HG02943 (cell line): ENCODE measurements around the gene KANK3.
"Not testable (repeated sequence)": the region's sequence is repeated elsewhere in the genome, so short reads cannot be mapped to it uniquely, and the experiment has no call there.

Source experiments
- ATAC-seq: cut with Tn5 transposase; IDR thresholded peaks from one replicate; pipeline ENCODE4 v1.9.1; 2021; ENCODE audit warnings: mild to moderate bottlenecking, low read depth, moderate library complexity; ENCODE audit not compliant: unreplicated experiment

Gene KANK3

DNA sequence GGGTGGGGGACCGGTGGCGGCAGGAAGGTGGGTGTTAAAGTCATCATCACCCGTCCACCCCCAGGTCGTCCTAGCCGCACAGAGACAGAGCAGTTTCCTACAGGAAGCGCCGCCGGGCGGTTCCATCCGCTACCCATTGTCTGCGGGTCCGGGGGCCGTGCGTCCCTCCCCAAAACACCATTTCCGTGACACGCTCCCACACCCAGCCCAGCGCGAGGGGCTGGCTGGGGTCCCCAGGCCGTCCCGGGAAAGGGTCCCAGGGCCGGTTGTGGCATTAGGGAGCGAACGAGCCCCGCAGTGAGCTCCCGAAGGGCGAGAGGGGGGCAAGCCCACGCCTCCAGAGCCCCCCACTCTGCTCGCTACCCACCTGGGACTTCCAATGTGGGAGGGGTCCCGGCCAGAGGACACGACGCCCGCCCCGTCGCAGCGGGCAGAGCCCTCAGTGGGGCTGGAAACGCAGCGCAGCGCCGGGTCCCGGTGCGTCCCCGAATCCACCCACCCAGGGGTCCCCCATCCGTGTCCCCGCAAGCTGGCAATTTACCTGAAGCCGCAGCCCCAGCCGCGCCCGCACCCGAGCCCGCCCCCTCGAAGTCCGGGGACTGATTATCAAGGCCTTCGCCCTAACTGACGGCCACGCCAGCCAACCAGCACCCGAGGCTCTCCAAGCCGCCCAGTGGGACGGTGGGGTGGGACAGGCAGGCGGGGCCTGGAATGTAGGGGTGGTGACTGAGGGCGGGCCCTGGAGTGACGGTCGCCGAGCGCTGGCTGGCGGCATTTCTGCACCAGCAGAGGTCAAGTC lies at the start of gene KANK3:
KANK3 (minus strand) TSS at position 579 of the 799 bp plus-strand sequence. CDS start 5,434 bp downstream, outside the sequence.
- no peak for ATAC-seq

DNA sequence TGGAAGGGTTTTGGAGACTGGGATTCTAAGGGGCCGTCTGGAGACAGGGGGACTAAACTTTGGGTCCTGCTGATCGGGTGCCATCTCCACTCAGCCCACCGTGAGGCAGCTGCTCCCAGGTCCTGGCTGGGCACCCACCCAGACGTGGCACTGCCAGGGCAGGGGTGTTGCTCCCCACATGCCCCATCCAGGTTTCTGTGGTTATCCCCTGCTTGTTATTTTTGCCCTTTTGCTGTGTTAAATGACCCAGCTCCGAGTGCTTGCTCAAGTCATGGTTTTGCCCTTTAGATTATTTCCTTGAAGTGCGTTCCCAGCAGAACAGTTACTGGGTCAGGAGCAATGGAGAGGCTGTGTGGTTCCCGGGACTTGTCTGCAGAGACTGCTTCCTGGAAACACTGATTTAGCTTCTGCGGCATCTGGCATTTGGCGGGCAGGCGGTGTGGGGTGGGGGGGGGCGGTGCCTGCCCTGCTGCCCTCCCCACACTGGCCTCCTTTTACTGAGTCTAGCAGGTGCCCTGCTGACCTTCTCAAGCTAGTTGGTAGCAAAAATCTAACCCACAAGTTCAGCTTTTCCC lies 49.0 kb upstream of the KANK3 start:
- ATAC-seq: no peak

DNA sequence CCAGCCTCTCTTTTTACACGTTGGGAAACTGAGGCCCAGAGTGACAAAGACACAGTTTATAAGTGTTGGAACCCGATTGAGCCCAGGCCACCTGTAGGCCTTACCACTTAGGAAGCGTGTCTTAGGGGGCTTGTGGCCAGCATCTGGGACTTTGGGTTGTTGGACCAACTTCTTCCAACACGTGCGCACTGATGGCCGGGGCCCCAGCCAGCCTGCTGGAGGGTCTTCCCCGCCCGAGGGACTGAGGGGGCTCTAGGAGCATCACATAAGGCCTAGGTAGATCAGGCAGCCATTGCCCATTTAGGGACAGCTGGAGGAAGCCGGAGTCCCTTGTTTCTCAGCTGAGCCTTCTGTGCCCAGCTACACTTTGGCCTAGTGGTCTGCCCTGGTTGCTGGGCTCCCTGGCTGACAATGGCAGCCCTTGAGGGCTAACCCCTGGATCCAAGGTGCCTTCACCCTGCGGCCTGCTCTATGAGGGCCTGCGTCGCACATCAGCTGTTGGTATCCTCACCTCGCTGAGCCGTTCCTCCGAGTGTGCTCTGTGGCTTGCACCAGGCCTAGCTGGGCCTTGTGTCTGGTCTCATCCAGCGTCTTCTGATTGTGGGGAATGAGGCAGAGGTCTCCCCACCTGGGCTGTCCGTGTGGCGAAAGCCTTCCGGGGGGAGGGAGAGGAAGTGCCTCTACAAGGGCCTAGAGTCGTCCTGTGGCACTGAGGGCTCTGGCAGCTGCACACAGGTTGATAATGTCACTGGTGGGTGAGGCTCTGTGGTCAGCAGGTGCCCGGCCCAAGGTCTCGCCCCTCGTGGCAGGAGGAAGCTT lies 48.3 kb upstream of the KANK3 start:
- no peak for ATAC-seq

DNA sequence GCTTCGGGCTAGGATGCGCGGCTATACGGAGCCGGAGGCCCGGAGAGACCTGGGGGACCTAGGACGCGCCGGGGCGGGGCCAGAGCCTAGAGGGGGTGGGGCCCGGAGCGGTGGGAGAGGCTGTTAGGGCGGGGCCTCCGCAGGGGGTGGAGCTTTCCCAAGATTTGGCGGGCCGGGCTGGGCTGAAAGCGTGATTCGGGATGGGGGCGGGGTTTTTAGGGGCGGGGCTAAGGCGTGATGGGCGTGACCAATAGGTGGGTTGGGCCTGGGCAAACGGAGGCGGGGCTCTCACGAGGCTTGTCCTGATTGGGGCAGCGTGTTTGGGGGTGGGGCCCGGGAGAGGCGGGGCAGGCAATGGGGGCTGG lies 47.5 kb upstream of the KANK3 start:
- peak; percentile 42 for ATAC-seq

DNA sequence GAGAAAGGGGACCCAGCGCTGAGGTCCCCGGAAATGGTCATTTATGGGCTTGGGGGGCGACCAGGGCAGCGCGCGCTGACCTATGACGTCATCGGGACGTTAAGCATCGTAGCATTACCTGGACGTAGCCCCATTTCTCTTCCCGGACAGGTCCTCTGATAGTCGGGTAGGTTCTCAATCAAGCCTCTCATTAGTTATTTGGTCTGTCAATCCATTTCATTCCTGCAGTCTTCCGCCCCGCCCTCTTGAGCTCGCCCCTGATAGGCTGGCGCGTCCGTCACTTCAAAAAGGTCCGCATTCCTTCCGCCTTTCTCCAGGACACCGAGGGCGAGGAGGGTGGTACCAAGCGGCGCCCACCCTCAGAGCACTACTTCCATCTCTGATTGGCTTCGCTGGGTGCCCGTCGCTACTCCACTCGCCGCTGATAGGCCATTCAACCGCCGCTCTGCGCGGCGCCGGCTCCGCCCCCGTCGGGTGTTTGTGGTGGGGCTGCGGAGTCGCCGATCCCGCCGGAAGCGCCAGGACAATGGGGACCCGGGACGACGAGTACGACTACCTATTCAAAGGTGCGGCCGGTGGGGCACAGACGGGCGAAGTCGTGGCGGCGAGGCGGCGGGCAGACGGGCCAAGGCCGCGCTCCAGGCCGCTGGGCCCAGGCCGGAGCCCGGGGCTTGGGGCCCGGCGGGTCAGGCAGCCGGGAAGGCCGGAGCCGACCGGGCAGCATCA lies 47.0 kb upstream of the KANK3 start, which contains the start of gene RAB11B:
RAB11B (plus strand) TSS at position 470 of the 726 bp plus-strand sequence; CDS start at position 527, 57 bp downstream.
- ATAC-seq: peak; percentile 91

DNA sequence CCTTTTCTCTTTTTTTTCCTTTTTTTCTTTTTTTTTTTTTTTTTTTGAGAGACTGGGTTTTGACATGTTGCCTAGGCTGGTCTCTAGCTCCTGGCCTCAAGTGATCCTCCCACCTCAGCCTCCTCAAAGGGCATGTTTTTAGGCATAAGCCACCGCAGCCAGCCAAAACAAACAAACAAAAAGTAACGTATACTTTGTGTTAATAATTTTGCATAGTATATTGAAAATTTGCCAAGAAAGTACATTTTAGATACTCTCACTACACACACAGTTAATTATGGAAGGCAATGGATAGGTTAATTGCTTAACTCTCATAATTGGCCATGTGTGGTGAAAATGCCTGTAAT lies 45.5 kb upstream of the KANK3 start:
- no peak for ATAC-seq

DNA sequence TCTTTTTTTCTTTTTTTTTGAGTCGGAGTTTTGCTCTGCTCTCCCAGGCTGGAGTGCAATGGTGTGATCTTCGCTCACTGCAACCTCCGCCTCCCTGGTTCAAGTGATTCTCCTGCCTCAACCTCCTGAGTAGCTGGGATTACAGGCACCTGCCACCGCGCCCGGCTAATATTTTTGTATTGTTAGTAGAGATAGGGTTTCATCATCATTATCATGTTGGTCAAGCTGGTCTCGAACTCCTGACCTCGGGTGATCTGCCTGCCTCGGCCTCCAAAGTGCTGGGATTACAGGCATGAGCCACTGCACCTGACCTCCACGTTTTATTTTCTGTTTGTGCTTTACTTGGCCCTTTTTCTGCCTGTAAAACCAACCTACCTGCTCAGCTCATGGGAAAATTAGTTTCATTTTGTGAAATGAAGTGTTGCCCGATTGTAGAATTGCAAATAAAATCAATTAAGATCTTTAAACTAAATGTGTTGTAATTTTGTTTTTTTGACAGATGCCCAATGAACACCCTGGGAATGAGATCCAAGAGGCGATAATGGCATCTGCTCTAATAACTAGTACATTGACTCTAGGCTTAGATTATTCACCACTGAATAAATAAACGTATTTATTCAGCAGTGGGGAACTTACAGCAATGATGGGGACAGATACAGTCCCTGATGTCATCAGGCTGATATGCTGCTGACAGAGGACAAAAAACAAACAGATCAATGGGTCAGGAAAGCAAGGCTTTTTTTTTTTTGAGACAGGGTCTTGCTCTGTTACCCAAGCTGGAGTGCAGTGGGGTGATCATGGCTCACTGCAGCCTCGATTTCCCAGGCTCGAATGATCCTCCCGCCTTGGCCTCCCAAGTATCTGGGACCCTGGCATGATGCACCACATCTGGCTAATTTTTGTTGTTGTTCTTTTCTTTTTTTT lies 44.9 kb upstream of the KANK3 start:
- no peak for ATAC-seq

DNA sequence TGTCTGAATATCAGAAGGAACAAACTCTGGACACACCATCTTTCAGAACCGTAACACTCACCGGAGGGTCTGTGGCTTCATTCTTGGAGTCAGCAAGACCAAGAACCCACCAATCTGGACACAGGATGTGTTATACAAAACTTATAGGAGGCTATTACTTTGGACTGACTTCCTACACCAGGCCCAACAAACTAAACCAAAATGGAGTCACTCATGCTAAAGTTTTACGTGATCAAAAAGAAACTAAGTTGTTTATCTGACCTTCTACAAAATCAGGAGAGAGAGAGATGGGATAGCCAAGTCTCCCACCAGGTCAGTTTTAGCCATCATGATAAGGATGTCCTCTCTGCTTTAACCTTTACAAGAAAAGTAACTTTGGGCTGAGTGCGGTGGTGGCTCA lies 43.9 kb upstream of the KANK3 start:
- ATAC-seq: no peak

DNA sequence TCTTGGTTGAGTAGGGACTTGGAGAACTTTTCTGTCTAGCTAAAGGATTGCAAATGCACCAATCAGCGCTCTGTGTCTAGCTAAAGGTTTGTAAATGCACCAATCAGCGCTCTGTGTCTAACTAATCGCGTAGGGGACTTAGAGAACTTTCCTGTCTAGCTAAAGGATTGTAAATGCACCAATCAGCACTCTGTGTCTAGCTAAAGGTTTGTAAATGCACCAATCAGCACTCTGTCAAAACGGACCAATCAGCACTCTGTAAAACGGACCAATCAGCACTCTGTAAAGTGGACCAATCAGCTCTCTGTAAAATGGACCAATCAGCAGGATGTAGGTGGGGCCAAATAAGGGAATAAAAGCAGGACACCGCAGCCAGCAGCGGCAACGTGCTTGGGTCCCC lies 43.4 kb upstream of the KANK3 start:
- ATAC-seq: not testable (repeated sequence)

DNA sequence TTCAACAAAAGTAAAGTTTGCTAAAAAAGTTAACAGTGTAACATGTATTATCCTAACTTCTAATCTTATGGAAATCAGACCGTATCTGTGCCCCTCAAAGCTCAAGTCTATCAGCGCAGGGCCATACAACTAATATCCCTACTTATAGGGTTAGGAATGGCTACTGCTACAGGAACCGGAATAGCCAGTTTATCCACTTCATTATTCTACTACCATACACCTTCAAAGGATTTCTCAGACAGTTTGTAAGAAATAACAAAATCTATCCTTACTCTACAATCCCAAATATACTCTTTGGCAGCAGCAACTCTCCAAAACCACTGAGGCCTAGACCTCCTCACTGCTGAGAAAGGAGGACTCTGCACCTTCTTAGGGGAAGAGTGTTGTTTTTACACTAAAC lies 42.5 kb upstream of the KANK3 start:
- not testable (repeated sequence) for ATAC-seq

DNA sequence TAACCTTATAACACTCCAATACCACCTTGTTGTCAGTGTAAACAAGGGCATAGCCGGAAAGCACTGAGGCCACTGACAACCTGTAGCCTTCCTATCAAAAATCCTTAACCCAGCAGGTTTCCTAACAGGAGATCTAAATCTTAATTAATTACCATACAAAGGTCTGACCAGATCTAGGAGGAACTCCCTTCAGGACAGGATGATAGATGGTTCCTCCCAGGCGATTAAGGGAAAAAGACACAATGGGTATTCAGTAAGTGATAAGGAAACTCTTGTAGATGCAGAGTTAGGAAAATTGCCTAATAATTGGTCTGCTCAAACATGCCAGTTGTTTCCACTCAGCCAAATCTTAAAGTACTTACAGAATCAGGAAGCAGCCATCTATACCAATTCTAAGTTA lies 42.0 kb upstream of the KANK3 start:
- ATAC-seq: not testable (repeated sequence)

DNA sequence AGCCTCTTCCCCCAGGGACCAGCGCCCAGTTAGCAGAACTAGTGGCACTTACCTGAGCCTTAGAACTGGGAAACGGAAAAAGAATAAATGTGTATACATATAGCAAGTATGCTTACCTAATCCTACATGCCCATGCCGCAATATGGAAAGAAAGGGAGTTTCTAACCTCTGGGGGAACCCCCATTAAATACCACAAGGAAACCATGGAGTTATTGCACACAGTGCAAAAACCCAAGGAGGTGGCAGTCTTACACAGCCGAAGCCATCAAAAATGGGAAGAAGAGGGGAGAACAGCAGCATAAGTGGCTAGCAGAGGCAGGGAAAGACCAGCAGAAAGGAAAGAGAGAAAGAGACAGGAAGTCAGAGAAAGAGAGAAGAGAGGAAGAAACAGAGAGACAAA lies 41.5 kb upstream of the KANK3 start:
- ATAC-seq: not testable (repeated sequence)

DNA sequence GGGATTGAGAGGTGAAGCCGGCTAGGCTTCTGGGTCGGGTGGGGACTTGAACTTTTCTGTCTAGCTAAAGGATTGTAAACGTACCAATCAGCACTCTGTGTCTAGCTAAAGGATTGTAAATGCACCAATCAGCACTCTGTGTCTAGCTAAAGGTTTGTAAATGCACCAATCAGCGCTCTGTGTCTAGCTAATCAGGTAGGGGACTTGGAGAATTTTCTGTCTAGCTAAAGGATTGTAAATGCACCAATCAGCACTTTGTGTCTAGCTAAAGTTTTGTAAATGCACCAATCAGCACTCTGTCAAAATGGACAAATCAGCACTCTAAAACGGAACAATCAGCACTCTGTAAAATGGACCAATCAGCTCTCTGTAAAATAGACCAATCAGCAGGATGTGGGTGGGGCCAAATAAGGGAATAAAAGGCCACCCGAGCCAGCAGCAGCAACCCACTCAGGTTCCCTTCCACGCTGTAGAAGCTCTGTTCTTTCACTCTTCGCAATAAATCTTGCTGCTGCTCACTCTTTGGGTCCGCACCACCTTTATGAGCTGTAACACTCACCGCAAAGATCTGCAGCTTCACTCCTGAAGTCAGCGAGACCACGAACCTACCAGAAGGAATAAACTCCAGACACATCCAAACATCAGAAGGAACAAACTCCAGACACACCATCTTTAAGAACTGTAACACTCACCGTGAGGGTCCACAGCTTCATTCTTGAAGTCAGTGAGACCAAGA lies 36.3 kb upstream of the KANK3 start:
- ATAC-seq: not testable (repeated sequence)

DNA sequence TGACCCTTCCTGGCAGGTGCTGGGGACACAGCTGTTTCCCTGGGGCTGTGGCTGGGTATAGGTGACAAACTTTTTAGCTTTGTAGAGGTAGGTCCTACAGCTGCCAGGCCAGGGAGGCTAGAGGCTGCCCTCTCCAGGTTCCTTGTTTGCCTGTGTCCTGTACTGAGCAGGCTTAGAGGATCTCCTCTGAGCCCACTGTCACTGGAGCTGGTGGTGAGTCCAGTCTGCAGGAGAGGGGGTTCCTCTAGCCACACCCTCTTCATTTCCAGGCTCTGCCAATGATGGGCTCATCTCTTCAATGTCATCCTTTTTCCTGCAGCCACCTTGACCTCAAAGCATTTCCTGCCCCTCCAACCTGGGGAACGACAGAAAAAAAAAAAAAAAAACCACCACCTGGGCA lies 34.5 kb upstream of the KANK3 start:
- no peak for ATAC-seq

DNA sequence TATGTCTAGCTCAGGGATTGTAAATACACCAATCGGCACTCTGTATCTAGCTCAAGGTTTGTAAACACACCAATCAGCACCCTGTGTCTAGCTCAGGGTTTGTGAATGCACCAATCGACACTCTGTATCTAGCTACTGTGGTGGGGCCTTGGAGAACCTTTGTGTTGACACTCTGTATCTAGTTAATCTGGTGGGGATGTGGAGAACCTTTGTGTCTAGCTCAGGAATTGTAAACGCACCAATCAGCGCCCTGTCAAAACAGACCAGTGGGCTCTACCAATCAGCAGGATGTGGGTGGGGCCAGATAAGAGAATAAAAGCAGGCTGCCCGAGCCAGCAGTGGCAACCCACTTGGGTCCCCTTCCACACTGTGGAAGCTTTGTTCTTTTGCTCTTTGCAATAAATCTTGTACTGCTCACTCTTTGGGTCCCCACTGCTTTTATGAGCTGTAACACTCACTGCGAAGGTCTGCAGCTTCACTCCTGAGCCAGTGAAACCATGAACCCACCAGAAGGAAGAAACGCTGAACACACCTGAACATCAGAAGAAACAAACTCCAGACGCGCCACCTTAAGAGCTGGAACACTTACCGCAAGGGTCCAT lies 33.4 kb upstream of the KANK3 start:
- not testable (repeated sequence) for ATAC-seq

DNA sequence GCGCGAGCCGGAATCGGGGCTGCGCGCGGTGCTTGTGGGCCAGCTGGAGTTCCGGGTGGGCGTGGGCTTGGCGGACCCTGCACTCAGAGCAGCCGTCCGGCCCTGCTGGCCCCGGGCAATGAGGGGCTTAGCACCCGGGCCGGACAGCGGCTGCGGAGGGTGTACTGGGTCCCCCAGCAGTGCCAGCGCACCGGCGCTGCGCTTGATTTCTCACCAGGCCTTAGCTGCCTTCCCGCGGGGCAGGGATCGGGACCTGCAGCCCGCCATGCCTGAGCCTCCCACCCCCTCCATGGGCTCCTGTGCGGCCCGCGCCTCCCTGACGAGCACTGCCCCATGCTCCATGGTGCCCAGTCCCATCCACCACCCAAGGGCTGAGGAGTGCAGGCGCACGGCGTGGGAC lies 32.7 kb upstream of the KANK3 start:
- not testable (repeated sequence) for ATAC-seq

DNA sequence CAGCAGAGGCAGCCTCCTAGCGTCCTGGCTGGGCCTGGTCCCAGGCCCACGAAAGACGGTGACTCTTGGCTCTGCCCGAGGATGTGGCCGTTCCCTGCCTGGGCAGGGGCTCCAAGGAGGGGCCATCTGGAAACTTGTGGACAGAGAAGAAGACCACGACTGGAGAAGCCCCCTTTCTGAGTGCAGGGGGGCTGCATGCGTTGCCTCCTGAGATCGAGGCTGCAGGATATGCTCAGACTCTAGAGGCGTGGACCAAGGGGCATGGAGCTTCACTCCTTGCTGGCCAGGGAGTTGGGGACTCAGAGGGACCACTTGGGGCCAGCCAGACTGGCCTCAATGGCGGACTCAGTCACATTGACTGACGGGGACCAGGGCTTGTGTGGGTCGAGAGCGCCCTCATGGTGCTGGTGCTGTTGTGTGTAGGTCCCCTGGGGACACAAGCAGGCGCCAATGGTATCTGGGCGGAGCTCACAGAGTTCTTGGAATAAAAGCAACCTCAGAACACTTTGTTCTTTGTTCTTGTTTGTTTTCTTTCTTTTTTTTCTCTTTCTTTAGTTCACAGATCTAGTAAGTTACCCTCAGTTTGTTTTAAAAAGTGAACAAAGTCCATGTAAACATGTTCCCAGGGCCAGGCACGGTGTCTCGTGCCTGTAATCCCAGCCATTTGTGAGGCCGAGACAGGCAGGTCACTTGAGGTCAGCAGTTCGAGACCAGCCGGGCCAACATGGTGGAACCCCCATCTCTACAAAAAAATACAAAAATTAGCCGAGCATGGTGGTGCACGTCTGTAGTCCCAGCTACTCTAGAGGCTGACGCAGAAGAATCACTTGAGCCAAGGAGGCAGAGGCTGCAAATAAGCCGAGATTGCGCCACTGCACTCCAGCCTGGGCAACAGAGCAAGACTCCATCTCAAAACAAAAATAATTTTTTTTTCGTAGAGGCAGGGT lies 31.1 kb upstream of the KANK3 start:
- ATAC-seq: no peak
